GM21576 (cell line): ENCODE measurements around the gene ERCC3.
"Not testable (repeated sequence)": the region's sequence is repeated elsewhere in the genome, so short reads cannot be mapped to it uniquely, and the experiment has no call there.

ENCODE experiments used
- ATAC-seq: cut with Tn5 transposase; IDR thresholded peaks from one replicate; pipeline ENCODE4 v1.9.1; 2021; ENCODE audit warnings: mild to moderate bottlenecking, moderate library complexity; ENCODE audit not compliant: unreplicated experiment

The ERCC3 gene

DNA sequence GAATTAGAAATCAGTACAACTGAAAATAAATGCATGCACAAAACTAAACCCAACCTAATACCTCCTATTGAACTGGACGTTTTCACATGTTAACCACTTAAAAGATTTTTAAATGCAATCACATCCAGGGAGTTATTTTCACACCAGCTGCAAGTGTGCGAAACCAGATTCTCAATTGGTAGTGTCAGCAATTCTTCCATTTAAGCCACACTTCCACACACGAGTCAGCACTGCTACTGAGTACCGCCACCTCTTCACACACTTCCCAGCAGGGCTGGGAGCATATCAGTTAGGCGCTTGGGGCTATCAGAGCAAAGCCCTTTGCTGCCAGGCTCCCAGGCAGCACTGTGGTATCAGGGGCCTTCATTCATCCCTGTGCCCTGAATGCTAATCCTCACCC, 14.2 kb downstream of the ERCC3 start:
- no peak for ATAC-seq

DNA sequence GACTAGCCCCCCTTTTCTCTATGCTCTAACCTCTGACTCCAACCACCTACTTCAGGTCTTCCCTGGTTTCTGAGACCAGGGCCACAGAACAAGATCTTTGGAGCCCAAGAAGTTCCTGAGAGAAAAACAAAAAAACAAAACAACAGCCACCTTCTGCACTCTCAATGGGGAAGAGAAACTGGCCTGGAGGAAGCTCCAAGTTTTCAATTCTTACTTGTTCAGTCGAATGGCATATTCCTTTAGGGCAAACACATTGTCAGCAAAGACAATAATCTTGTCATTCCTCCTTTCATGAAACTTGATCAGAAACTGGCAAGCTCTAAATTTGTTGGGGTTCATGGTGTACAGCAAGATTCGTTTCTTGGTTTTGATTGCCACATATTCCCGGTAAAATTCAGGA, 15.0 kb downstream of the ERCC3 start:
- ATAC-seq = no peak

DNA sequence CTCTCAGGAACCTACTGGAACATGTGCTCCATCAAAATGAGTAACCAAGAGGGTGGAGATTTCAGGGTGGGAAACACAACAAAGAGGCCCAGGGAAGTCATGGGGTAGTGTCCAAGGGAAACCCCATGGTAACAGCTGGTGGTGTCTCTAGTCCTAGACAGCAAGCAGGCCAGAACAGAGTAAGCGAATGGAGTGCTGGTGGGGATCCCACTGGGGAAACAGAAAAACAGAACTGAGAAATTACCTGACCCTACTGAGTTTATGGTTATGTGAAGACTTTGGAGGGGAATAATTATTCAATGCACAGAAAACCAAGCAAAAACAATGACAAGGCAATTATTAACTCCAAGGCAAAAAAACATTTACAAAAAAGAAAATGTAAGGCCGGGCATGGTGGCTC, 16.9 kb downstream of the ERCC3 start:
- ATAC-seq = peak; percentile 63

DNA sequence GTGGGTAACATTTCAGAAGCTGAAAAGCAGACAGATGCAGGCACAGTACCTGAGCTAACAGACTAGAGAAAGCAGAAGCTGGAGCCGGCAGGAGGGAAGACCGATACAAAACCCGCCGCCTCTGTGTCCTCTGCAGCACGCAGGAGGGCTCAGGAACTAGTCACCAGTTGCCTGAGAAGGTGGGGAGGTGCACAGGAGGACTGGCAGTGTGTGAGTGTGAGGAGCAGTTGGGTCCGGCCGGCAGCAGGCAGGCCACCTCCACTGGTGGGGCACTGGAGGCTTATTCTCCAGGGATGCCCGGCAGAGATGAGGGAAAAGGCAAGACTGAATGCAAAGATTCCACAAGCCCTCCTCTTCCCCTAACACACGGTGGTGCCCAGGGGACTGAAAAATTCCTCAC, 18.2 kb downstream of the ERCC3 start:
- no peak for ATAC-seq

DNA sequence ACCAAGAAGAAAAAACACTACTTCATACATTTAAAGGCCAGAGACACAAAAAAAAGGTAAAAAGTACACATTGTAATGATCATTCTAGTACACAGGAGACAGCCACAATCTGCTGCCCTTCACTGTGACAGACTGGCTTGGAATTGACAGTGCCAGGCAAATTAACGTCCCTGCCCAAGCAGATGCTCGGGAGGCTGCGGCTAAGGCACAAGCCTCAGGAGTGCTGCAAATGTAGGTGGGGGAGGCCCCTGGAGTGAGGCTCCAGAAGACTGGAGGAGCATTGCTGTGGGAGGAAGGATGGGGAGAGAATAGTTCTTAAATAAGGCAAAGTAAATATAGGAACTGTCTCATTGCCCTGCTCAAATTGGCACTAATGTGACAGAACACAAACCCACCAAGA, 18.6 kb downstream of the ERCC3 start:
- no peak for ATAC-seq

DNA sequence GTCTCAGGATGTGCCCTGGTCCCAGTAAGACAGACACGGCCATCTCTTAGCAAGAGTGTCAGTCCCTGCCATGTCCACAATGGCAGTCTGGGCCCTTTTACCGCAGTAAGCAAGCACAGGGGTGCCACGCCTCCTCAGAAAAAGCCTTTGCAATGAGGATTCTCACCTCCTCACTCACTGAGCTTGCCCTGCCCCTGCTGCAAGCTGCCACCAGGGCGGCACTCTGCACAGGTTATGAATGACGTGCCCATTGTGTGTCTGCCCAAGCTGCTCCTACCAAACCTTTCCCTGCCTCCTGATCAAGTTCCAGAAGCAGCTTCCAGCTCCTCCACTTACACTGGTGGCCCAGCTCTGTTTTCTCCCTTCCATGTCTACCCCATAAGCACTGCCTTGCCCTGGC, 23.3 kb downstream of the ERCC3 start:
- ATAC-seq = no peak

DNA sequence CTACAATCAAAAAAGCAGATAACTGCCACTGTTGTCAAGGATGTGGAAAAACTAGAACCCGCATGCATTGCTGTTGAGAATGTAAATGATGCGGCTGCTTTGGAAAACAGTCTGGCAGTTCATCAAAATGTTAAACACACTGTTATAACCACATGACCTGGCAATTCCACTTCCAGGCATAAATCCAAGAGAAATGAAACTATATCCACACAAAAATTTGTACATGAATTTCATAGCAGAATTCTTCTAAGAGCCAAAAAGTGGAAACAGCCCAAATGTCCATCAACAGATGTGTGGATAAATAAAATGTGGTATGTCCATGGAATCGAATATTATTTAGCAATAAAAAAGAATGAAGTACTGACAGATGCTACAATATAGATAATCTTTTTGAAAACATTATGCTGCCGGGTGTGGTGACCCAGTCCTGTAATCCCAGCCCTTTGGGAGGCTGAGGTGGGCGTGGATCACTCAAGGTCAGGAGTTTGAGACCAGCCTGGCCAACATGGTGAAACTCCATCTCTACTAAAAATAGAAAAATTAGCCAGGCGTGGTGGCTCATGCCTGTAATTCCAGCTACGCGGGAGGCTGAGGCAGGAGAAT, 32.0 kb downstream of the ERCC3 start:
- no peak for ATAC-seq

DNA sequence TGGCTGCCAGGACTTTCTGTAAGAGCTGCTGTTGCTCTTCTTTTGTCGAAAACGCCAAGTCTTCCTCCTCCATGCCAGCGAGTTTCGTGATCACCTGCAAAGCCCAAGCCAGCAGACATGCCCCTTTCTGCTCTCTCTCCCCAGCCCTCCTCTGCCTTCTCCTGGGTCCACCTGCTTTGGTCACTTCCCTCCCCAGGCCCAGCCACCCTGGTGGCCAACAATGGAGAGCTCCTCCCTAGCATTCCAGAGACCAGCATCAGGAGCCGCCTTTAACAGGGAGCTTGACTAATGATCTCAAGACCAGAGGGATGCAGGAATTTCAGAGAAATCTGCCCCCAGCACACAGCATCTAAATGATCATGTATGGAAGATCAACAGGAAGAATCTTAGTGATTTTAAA, 34.6 kb downstream of the ERCC3 start:
- no peak for ATAC-seq

DNA sequence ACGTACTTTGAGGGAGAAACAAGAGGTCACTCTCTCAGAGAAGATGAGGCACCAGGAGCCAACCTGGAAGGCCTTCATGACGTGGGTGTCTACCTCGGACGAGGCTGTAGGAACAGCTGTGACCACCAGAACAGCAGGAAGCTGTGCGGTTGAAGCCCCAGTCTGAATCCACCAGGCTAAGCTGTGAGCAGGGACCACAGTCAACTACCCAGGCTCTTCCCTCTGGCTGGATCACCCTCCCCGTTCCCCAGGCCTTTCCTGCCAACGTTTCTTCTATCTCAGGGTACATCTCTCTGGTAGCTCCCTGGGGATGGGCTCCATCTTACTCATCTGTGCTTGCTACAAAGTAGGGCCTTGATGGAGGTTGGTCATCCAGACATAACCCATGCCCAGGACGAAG, 37.1 kb downstream of the ERCC3 start:
- no peak for ATAC-seq

DNA sequence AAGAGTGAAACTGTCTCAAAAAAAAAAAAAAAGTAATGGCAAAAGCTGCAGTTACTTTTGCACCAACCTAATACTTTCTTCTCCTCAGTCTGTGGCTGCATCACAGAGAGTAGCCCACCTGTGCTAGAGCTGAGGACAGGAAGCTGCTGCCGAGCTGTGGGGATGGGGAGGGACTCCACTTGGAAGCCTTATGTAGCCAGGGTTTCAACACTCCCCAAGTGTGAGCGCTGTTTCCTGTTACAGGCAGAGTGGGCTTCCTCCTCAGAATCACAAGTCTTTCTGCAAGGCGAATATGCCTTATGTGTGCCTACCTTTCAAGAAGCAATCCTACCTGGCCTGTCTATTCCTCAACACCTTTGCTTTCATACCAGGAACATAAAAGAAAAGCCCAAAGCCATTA, 37.6 kb downstream of the ERCC3 start:
- ATAC-seq = no peak

DNA sequence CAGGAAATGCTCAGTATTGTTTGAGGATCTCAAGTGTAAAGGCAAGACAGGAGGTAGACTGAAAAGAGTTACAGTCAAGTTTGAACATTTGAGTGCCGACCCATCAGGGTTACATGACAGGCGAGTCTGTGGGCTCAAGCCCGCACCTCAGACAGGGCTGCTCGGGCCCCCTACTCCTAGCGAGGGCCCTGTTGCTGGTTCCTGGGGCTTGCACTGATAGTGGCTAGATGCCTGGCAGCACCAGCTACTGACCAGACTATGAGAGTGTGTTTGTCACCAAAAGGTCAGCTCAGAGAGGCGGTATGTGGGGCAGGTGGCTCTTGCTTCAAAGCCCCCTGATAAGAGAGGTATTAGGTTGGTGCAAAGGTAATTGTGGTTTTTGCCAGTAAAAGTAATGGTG, 38.2 kb downstream of the ERCC3 start:
- ATAC-seq = no peak

DNA sequence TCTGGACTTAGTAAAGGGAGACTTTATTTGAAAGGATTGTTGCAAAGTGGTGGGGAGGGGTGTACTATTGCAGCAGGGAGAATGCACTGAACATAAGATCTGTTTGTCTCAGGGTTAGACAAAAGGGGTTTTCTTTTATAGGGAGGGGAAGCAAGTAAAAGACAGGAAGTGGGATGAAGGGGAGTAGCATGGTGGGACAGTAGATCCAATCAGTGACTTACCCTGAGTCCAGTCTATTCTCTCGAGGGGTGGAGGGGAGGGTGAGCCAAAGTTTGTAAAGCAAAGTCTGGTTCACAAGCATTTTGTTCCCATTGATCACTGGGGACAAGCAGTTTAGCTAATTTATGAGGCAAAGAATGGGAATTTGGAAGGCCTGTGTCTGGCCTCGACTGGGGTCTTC, 38.8 kb downstream of the ERCC3 start:
- ATAC-seq = no peak

DNA sequence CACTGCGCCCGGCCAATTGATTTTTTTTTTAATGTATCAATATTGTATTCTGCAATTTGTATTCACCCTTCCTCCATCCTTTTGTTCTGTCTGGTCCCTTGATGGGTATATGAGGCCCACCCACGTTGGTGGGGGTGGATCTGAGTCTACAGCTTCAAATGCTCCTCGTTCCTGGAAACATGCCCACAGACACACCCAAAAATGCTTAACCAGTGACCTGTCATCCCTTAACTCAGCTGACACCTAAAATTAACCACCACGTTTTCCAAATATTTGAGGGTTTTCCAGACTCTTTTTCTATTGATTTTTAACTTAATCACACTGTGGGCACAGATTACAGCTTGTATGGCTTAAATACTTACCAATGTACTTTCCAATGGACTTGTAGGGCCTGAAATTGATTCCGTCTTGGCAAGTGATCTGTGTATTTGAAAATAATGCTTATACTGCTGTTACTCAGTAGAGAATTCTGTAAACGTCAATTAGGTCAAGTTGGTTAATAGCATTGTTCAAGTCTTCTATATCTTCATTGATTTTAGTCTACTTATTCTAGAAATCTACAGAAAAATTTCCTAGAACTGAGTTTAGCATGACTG, 39.5 kb downstream of the ERCC3 start:
- ATAC-seq = no peak

DNA sequence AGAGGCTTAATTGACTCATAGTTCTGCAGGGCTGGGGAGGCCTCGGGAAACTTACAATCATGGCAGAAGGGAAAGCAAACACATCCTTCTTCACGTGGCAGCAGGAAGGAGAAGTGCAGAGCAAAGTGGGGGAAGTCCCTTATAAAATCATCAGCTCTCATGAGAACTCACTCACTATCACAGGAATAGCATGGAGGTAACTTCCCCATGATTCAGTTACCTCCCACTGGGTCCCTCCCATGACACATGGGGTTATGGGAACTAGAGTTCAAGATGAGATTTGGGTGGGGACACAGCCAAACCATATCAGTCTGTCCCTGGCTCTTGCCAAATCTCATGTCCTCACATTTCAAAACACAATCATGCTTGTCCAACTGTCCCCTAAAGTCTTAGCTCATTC, 52.8 kb downstream of the ERCC3 start:
- not testable (repeated sequence) for ATAC-seq

DNA sequence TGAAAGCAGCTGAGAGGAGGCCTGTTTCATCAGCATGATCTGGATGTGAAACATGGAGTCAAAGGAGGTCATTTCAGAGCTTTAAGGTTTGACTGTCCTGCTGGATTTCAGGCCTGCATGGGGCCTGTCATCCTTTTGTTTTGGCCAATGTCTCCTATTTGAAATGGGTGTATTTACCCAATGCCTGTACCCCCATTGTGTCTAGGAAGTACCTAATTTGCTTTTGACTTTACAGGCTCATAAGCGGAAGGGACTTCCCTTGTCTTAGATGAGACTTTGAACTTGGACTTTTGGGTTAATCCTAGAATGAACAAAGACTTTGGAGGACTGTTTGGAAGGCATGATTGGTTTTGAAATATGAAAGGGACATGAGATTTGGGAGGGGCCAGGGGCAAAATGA, 54.5 kb downstream of the ERCC3 start:
- no peak for ATAC-seq

DNA sequence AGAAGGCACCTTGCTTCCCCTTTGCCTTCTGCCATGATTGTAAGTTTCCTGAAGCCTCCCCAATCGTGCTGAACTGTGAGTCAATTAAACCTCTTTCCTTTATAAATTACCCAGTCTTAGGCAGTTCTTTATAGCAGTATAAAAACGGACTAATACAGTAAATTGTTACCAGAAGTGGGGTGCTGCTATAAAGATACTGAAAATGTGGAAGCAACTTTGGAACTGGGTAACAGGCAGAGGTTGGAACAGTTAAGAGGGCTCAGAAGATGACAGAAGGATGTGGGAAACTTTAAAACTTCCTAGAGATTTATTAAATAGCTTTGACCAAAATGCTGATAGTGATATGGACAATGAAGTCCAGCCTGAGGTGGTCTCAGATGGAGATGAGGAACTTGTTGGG, 56.2 kb downstream of the ERCC3 start:
- not testable (repeated sequence) for ATAC-seq

DNA sequence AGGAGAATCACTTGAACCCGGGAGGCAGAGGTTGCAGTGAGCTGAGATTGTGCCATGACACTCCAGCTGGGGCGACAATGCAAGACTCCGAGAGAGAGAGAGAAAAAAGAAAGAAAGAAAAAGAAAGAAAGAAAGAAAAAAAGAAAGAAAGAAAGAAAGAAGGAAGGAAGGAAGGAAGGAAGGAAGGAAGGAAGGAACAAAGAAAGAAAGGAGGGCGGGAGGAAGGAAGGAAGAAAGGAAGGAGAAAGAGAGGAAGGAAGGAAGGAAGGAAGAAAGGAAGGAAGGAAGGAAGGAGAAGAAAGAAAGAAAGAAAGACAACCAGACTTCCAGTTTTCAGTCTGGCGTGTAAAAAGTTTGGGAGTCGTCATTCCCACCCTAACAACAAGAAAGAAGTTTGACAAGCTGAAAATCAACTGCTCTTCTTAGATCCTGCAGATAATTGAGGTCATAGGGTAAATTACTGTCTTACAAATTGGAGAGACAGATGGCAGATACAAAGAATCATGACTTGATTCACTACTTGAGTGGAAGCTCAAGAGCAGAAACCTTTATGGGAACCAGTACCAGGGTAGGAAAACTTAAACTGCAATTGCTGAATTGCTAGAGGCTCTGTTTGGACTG, 58.8 kb downstream of the ERCC3 start:
- no peak for ATAC-seq

DNA sequence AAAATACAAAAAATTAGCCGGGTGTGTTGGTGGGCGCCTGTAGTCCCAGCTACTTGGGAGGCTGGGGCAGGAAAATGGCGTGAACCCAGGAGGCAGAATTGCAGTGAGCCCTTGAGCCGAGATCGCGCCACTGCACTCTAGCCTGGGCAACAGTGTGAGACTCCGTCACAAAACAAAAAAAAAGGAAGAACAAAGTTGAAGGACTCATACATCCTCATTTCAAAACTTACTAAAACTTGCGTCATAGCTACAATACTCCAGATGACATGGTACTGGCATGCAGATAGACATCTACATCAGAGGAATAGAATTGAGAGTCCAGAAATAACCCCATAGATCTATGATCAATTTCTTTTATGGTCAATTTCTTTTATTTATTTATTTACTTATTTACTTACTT, 60.2 kb downstream of the ERCC3 start:
- no peak for ATAC-seq

DNA sequence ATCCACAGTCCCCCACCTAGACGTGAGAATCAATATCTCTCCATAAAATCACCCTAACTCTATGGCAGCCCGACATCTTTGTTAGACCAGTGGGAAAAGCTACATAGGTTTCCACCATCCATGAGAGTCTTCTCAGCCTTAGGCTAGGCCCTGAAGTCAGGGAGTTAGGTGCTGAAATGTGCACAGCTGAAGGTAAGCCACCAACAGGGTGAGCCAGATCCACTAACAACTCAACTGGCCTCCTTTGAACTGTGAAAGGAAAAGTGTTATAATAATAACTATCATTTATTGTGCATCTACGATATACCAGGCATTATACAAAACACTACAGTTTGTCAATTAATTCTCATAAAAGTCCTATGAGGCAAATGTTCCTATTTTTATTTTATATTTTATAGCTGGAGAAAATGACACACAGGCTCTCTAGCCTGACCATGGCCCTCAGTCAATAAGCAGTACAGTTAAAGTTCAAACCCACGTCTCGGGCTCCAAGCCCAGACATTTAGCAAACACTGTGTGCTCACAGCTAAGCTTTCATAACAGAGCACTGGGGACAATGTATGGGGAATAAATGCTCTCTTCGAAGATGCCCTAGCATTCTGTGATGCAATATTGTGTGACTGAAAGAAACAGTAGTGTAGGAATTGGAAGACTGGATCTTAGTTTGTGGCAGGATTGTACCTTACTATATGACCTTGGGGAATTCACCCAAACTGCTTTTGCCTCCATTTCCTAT, 62.6 kb downstream of the ERCC3 start:
- ATAC-seq = no peak

DNA sequence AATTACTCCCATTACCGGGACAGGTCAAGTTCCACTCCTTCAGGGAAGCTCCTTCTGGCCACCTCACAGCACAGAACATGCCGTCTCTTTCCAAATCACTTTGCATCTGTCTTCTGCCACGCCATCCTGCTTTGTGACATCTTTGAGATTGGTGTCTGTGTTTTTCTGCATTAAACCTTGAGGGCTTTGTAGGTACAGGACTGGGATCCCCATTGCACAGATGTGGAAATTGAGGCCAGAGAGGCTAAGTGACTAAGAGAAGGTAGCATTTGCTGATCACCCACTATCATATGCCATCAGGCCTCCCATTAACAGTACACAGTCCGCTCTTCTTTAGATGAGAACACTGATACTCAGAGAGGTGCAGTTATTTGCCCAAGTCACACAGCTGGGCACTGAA, 64.4 kb downstream of the ERCC3 start:
- ATAC-seq = no peak

DNA sequence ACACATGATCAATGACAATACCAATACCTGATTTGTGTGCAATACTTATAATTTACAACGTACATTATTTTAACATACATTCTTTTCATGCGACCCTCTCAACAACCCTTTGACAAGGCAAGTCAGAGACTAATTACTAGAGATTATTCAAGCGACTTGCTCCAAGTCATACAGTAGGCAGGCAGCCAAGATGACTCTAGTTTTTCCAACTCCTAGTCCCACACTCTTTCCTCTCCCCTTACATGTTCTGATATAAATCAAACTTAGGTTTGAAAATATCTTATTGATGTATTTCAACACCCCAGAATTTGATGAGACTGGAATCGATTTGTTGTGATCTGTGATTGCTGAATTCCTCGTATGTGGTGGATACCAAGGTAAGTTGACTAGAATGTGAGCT, 65.8 kb downstream of the ERCC3 start:
- ATAC-seq = no peak

DNA sequence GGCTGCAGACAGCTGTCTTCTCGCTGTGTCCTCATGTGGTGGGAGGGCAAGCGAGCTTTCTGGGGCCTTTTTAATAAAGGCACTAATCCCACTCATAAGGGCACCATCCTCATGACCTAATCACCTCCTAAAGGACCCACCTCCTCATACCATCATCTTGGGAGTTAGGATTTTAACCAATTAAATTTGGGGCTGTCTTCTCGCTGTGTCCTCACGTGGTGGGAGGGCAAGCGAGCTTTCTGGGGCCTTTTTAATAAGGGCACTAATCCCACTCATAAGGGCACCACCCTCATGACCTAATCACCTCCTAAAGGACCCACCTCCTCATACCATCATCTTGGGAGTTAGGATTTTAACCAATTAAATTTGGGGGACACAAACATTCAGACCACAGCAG, 66.7 kb downstream of the ERCC3 start:
- not testable (repeated sequence) for ATAC-seq
